Uterus (tissue), 4 donors: ENCODE data around the gene MINDY4. TPM values are rescaled to one million over a fixed set of nuclear protein-coding genes. Genes with fewer than 3 reads are reported as not detected.
A peak's percentile ranks its signal among the peaks of the same experiment; 100 is the strongest.

Source experiments
- DNase-seq, 2 donors: peaks; one replicate each; pipeline ENCODE4 v3.0.0-alpha.2; 2019 to 2020
- H3K27ac ChIP-seq, 2 donors: fragments of 200-600 bp; sonication (generic); 1 replicate in 1 of 2; 2 replicates in 1 of 2; pipeline ENCODE4 v1.5.1; 2016 to 2018
- H3K27me3 ChIP-seq, 2 donors: fragments of 200-600 bp; sonication (generic); one replicate each; pipeline ENCODE4 v1.5.1; 2018 to 2019; ENCODE audit warnings: control low read depth in 1 of 2
- H3K36me3 ChIP-seq, 2 donors: fragments of 200-600 bp; sonication (generic); one replicate each; pipeline ENCODE4 v1.5.1; 2019; ENCODE audit warnings: control low read depth in 1 of 2
- H3K4me1 ChIP-seq, 2 donors: fragments of 200-600 bp; sonication (generic); one replicate each; pipeline ENCODE4 v1.5.1; 2018 to 2019; ENCODE audit warnings: control low read depth in 1 of 2
- H3K4me3 ChIP-seq, 2 donors: fragments of 200-600 bp; sonication (generic); 1 replicate in 1 of 2; 2 replicates in 1 of 2; pipeline ENCODE4 v1.5.1; 2018 to 2019; ENCODE audit warnings: mild to moderate bottlenecking in 1 of 2
- H3K9me3 ChIP-seq, 2 donors: fragments of 200-600 bp; sonication (generic); one replicate each; pipeline ENCODE4 v1.5.1; 2019; ENCODE audit warnings: control low read depth in 1 of 2
- POLR2A ChIP-seq, 2 donors: fragments of 450-650 bp; IDR thresholded peaks; one replicate each; pipeline ENCODE4 v1.6.1; 2016; ENCODE audit warnings: antibody characterized with exemption in 2 of 2, mild to moderate bottlenecking in 1 of 2, moderate library complexity in 1 of 2
- intact Hi-C: fragments of 100-400 bp; cut with DNase I; formaldehyde crosslinking; loops from one replicate; pipeline ENCODE4 v1.15.1; 2023; ENCODE audit warnings: low total_unique reads
- total RNA-seq, 4 donors: library from RNA; depleted of rRNA in 3 of 4; stranded (reverse); fragments of >200 nt in 3 of 4; gene quantifications; one replicate each; pipeline versions ENCODE4 v1.1.0 to v1.2.4, GENCODE V29; 2014 to 2023
- TF ChIP-seq, protein P1 (sequence below), 4 experiments: fragments of 200-600 bp in 2 of 4; fragments of 450-650 bp in 2 of 4; sonication (generic) in 2 of 4; IDR thresholded peaks; one replicate each; pipeline ENCODE4 v1.5.1; 2016 to 2019; ENCODE audit warnings: antibody characterized with exemption in 4 of 4, mild to moderate bottlenecking in 2 of 4, moderate library complexity in 1 of 4
- donor health status: DM: yes; HTN: yes; CAD: no.

MINDY4 gene
- total RNA-seq, 4 donors from 2014 or later, result 14.7 to 23.8 (median 16.9) TPM

DNA sequence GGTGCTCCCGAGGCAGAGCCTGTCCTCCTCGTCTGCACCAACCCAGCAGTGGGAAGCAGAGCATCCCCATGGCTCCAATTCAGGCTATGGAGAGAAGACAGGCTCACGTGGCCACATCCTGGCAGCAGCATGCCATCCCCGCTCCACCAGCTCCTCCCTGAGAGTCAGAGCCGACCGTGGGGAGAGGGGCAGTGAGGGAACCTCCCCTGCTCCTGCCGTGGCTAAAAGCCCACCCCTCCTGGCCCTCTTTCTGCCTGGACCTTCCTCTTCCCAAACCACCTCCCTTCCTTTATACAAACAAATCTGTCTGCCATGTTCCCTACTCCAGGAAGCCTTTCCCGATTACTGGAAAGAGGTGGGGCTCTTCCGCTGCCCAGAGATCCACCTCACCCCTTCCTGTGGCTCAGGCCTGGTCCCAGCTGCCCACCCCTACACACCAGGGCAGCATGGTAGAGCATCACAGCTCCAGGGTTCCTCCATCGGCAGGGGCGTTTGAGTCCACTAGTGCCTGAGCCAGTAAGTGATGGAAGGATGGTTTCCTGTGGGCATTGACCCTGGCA is 129.7 kb downstream of the MINDY4 start:
- no peak overlapping the region for H3K4me3 ChIP-seq
- H3K27ac ChIP-seq, result peak overlapping the region; percentile 44 to 57
- H3K36me3 ChIP-seq, result no peaks in the 10 kb centered on the region
- H3K27me3 ChIP-seq, result no peaks in the 10 kb centered on the region
- intact Hi-C loops, result no loop called here
- TF ChIP-seq, protein P1, sequence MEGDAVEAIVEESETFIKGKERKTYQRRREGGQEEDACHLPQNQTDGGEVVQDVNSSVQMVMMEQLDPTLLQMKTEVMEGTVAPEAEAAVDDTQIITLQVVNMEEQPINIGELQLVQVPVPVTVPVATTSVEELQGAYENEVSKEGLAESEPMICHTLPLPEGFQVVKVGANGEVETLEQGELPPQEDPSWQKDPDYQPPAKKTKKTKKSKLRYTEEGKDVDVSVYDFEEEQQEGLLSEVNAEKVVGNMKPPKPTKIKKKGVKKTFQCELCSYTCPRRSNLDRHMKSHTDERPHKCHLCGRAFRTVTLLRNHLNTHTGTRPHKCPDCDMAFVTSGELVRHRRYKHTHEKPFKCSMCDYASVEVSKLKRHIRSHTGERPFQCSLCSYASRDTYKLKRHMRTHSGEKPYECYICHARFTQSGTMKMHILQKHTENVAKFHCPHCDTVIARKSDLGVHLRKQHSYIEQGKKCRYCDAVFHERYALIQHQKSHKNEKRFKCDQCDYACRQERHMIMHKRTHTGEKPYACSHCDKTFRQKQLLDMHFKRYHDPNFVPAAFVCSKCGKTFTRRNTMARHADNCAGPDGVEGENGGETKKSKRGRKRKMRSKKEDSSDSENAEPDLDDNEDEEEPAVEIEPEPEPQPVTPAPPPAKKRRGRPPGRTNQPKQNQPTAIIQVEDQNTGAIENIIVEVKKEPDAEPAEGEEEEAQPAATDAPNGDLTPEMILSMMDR (IDR thresholded peaks at IDR 0.05), result no peak
- TF ChIP-seq POLR2A (IDR thresholded peaks at IDR 0.05), result no peak
- H3K4me1 ChIP-seq, result peaks cover 0 to 14% of the 10 kb centered on the region in 2 donors
- no peak for DNase-seq
- H3K9me3 ChIP-seq, result no peaks in the 10 kb centered on the region

DNA sequence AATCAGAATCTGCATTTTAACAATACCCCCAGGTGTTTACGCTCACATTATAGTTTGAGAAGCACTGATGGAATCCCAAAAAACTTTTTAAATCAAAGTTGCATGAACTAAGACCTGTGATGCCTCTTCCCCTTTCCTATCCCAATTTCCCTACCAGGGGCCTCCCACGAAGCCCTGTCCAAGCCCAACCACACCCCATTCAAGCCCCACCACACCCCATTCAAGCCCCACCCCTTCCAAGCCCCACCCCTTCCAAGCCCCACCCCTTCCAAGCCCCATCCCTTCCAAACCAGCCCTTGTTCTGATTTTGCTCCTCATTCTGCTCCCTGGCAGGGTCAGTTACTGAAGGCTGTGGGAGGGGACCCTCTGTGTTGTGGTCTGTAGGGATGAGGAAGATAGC is 130.6 kb downstream of the MINDY4 start:
- H3K27ac ChIP-seq, result no peak overlapping the region

DNA sequence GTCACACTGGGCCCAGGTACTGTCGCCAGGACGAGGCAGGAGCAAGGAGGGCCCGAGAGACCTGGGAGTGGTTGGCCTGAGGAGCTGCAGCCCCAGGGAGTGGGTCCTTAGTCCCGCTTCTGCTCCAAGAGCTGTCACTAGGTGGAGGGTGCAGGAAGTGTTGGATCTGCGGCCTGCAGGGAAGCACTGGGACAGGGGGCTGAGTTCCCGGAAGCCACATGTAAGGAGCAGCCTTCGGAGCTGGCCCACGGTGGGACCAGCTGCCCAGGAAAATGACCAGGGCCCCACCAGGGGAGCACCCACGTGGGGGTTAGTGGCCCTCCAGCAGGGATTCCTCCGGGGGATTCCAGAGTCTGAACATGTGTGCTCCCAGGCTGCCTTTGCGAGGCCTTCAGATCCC is 131.2 kb downstream of the MINDY4 start:
- peaks cover 0 to 5% of the 10 kb centered on the region in 2 donors for H3K4me1 ChIP-seq
- no peak overlapping the region for H3K27ac ChIP-seq
- intact Hi-C loops, result no loop called here
- no peaks in the 10 kb centered on the region for H3K27me3 ChIP-seq
- no peak for DNase-seq
- no peak overlapping the region for H3K4me3 ChIP-seq
- H3K36me3 ChIP-seq, result no peaks in the 10 kb centered on the region
- TF ChIP-seq POLR2A (IDR thresholded peaks at IDR 0.05), result no peak
- TF ChIP-seq, protein P1 (IDR thresholded peaks at IDR 0.05), result no peak
- H3K9me3 ChIP-seq, result no peaks in the 10 kb centered on the region

More for the DNA sequence above, 130.6 kb downstream of the MINDY4 start:
- Histone ChIP-seq H3K4me1 (peaks cover 0 to 11% of the 10 kb centered on the region in 2 donors), H3K27me3 (no peaks in the 10 kb centered on the region), H3K4me3 (no peak overlapping the region), H3K36me3 (no peaks in the 10 kb centered on the region), H3K9me3 (no peaks in the 10 kb centered on the region)
- intact Hi-C loops, result no loop called here
- DNase-seq, result no peak
- TF ChIP-seq, protein P1 (IDR thresholded peaks at IDR 0.05), result no peak
- no peak for TF ChIP-seq POLR2A (IDR thresholded peaks at IDR 0.05)

DNA sequence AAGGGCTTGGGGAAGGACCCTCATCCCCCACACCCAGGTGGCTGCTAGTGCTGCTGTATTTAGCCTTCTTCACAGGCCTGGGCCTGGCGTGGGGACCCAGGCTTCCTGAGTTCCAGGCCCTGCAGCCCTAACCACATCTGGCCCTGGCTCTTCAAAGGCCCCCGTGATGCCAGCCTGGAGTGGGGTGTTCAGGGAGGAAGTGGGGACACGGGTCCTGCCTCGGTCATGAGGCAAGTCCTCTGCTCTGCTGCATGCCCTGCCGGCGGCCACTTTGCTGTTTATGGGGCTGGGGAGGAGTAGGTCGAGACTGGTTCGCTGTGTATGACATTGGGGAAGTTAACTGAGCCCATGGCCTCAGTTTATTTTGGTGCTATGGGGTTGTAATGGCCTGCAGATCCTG is 131.9 kb downstream of the MINDY4 start:
- H3K4me3 ChIP-seq, result no peak overlapping the region
- no peaks in the 10 kb centered on the region for H3K36me3 ChIP-seq
- H3K27me3 ChIP-seq, result no peaks in the 10 kb centered on the region
- TF ChIP-seq, protein P1 (IDR thresholded peaks at IDR 0.05), result no peak
- no peak for TF ChIP-seq POLR2A (IDR thresholded peaks at IDR 0.05)
- H3K9me3 ChIP-seq, result no peaks in the 10 kb centered on the region
- intact Hi-C loops, result no loop called here
- no peak overlapping the region for H3K27ac ChIP-seq
- no peak for DNase-seq
- H3K4me1 ChIP-seq, result no peaks in the 10 kb centered on the region

DNA sequence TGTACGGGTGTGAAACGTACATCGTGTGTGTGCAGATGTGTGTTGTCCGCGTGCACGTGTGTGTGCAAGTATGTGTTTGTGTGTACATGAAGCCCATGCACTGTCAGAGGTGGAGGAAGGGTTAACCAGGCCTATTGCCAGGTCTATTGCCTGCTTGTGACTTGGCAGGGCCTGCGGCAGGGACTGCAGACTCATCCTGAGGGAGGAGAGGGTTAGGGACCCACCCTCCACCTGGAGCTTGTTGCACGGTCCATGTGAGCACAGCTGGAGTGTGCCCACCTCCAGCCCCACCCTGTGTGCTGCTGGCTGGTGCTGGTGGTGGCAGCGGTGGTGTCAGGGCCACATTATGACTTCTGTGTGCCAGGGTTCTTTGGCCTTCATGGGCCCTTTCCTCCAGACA is 133.3 kb downstream of the MINDY4 start:
- no peak overlapping the region for H3K4me3 ChIP-seq
- intact Hi-C loops, result no loop called here
- no peak for DNase-seq
- no peaks in the 10 kb centered on the region for H3K36me3 ChIP-seq
- H3K9me3 ChIP-seq, result no peaks in the 10 kb centered on the region
- no peak for TF ChIP-seq POLR2A (IDR thresholded peaks at IDR 0.05)
- TF ChIP-seq, protein P1 (IDR thresholded peaks at IDR 0.05), result no peak
- no peak overlapping the region for H3K27ac ChIP-seq
- H3K27me3 ChIP-seq, result no peaks in the 10 kb centered on the region
- no peaks in the 10 kb centered on the region for H3K4me1 ChIP-seq
